ENCODE measurements around the gene KRTAP9-8. TPM values are rescaled to one million over a fixed set of nuclear protein-coding genes. Genes with fewer than 3 reads are reported as not detected.

The KRTAP9-8 gene
- total and polyA plus RNA-seq, 9 donors: not detected

DNA sequence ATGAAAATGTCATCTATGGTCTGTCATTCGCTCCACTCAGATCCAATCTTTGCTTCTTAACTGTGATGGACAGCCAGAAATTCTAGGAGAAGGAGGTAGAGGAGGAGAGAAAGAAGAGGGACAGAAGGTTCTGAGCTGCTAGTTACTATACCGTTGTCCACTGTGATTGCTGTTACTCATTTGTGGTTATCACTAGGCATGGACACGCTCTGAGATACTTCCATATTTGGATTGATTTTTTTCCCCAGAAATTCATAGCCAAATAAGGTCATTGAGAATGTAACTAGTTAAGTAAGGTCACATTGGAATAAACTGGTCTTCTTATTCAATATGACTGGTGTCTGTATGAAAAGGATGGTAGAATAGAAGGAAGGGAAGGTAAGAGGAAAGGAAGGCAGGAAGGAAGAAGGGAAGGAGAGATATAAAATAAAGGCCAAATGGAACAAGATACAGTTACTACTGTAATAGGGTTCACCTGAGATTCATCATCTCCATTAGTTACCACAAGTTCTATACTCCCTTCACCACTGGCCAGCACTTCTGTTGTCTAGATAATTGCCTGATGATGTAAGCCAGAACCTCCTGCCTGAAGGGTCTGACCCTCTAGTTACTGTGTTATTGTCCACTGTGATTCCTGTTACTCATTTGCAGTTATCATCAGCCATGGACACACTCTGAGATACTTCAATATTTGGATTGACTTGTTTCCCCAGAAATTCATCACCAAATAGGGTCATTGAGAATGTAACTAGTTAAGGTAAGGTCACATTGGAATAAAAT is 40.6 kb downstream of the KRTAP9-8 start:
- no CpG with 5 or more reads among the region's 3 CpGs for WGBS (ENCODE audit: insufficient coverage)
- H3K4me3 ChIP-seq (ENCODE audit: low read length): no peak overlapping the region
- no peaks in the 10 kb centered on the region for H3K9me3 ChIP-seq (replicated peaks; ENCODE audit: control insufficient read depth, low read depth, low read length)
- H3K36me3 ChIP-seq (ENCODE audit: control insufficient read depth, insufficient read depth, low read length): no peaks in the 10 kb centered on the region
- H3K4me1 ChIP-seq (ENCODE audit: control insufficient read depth, insufficient read depth, low read length): no peaks in the 10 kb centered on the region
- H3K27ac ChIP-seq (ENCODE audit: low read length): no peak overlapping the region
- H3K27me3 ChIP-seq (ENCODE audit: control insufficient read depth, insufficient read depth, low read length): no peaks in the 10 kb centered on the region
- DNase-seq: no peak

DNA sequence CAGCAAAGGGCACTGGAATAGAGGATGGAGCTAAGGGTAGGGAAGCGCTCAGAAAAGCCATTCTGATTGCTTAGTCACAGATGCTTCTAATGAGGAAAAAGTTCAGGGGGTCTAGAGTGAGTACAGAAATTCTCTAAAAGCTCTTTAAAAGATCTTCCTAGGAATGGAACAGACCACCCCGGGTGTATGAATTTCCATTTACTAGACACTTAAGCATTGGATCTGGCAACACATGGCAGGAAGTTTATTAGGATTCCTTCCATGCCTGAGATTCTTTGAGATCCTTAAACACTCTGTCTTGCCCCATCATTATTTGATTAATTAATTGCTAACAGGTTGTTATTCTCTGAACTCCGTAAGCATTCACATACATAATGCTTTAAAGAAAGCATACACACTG is 46.2 kb downstream of the KRTAP9-8 start:
- Histone ChIP-seq H3K27me3 (ENCODE audit: control insufficient read depth, insufficient read depth, low read length) (no peaks in the 10 kb centered on the region), H3K4me3 (ENCODE audit: low read length) (no peak overlapping the region), H3K27ac (ENCODE audit: low read length) (no peak overlapping the region), H3K4me1 (ENCODE audit: control insufficient read depth, insufficient read depth, low read length) (no peaks in the 10 kb centered on the region), H3K36me3 (ENCODE audit: control insufficient read depth, insufficient read depth, low read length) (no peaks in the 10 kb centered on the region), H3K9me3 (replicated peaks; ENCODE audit: control insufficient read depth, low read depth, low read length) (no peaks in the 10 kb centered on the region)
- DNase-seq: no peak
- WGBS (ENCODE audit: insufficient coverage): no CpG with 5 or more reads among the region's 3 CpGs

GRCh38 chr17:41284546-41284945 is 46.7 kb downstream of the KRTAP9-8 start:
- Histone ChIP-seq H3K27me3 (ENCODE audit: control insufficient read depth, insufficient read depth, low read length) (no peaks in the 10 kb centered on the region), H3K4me1 (ENCODE audit: control insufficient read depth, insufficient read depth, low read length) (no peaks in the 10 kb centered on the region), H3K9me3 (replicated peaks; ENCODE audit: control insufficient read depth, low read depth, low read length) (no peaks in the 10 kb centered on the region), H3K4me3 (ENCODE audit: low read length) (no peak overlapping the region), H3K36me3 (ENCODE audit: control insufficient read depth, insufficient read depth, low read length) (no peaks in the 10 kb centered on the region), H3K27ac (ENCODE audit: low read length) (no peak overlapping the region)
- WGBS (ENCODE audit: insufficient coverage): 33% methylated on average over 1 of the region's 2 CpGs
- DNase-seq: no peak

GRCh38 chr17:41287050-41287449 is 49.3 kb downstream of the KRTAP9-8 start:
- Histone ChIP-seq H3K9me3 (replicated peaks; ENCODE audit: control insufficient read depth, low read depth, low read length) (no peaks in the 10 kb centered on the region), H3K4me1 (ENCODE audit: control insufficient read depth, insufficient read depth, low read length) (no peaks in the 10 kb centered on the region), H3K27me3 (ENCODE audit: control insufficient read depth, insufficient read depth, low read length) (no peaks in the 10 kb centered on the region), H3K4me3 (ENCODE audit: low read length) (no peak overlapping the region), H3K36me3 (ENCODE audit: control insufficient read depth, insufficient read depth, low read length) (no peaks in the 10 kb centered on the region), H3K27ac (ENCODE audit: low read length) (no peak overlapping the region)
- WGBS (ENCODE audit: insufficient coverage): 86% methylated on average over 1 of the region's 3 CpGs
- DNase-seq: no peak

Other genes with a start within 250 kb of the KRTAP9-8 start
Only the 30 nearest of the 41 such genes appear.
- gene KRTAP2-2, start 182.8 kb upstream of the KRTAP9-8 start, total RNA-seq: not detected
- not detected for gene KRTAP2-2, start 182.8 kb upstream of the KRTAP9-8 start, polyA plus RNA-seq (ENCODE audit: insufficient read depth in 1 of 8, insufficient read length in 8 of 8, low replicate concordance in 1 of 8)
- gene KRTAP2-3, start 177.9 kb upstream of the KRTAP9-8 start, total RNA-seq: not detected
- not detected for gene KRTAP2-3, start 177.9 kb upstream of the KRTAP9-8 start, polyA plus RNA-seq (ENCODE audit: insufficient read depth in 1 of 8, insufficient read length in 8 of 8, low replicate concordance in 1 of 8)
- gene KRTAP2-4, start 172.1 kb upstream of the KRTAP9-8 start, total RNA-seq: not detected
- gene KRTAP2-4, start 172.1 kb upstream of the KRTAP9-8 start, polyA plus RNA-seq (ENCODE audit: insufficient read depth in 1 of 8, insufficient read length in 8 of 8, low replicate concordance in 1 of 8): not detected
- gene KRTAP4-7, start 153.8 kb upstream of the KRTAP9-8 start, total RNA-seq: not detected
- not detected for gene KRTAP4-7, start 153.8 kb upstream of the KRTAP9-8 start, polyA plus RNA-seq (ENCODE audit: insufficient read depth in 1 of 8, insufficient read length in 8 of 8, low replicate concordance in 1 of 8)
- not detected for gene KRTAP4-8, start 139.9 kb upstream of the KRTAP9-8 start, total RNA-seq
- gene KRTAP4-8, start 139.9 kb upstream of the KRTAP9-8 start, polyA plus RNA-seq (ENCODE audit: insufficient read depth in 1 of 8, insufficient read length in 8 of 8, low replicate concordance in 1 of 8): not detected
- gene KRTAP4-16, start 135.8 kb upstream of the KRTAP9-8 start, total RNA-seq: not detected
- not detected for gene KRTAP4-16, start 135.8 kb upstream of the KRTAP9-8 start, polyA plus RNA-seq (ENCODE audit: insufficient read depth in 1 of 8, insufficient read length in 8 of 8, low replicate concordance in 1 of 8)
- not detected for gene KRTAP4-9, start 132.6 kb upstream of the KRTAP9-8 start, total RNA-seq
- under 1 TPM in 1 of 8 donors, not detected in 7; 0.31 TPM for gene KRTAP4-9, start 132.6 kb upstream of the KRTAP9-8 start, polyA plus RNA-seq (ENCODE audit: insufficient read depth in 1 of 8, insufficient read length in 8 of 8, low replicate concordance in 1 of 8)
- gene KRTAP4-11, start 119.6 kb upstream of the KRTAP9-8 start, total RNA-seq: not detected
- not detected for gene KRTAP4-11, start 119.6 kb upstream of the KRTAP9-8 start, polyA plus RNA-seq (ENCODE audit: insufficient read depth in 1 of 8, insufficient read length in 8 of 8, low replicate concordance in 1 of 8)
- gene KRTAP4-12, start 113.8 kb upstream of the KRTAP9-8 start, total RNA-seq: not detected
- not detected for gene KRTAP4-12, start 113.8 kb upstream of the KRTAP9-8 start, polyA plus RNA-seq (ENCODE audit: insufficient read depth in 1 of 8, insufficient read length in 8 of 8, low replicate concordance in 1 of 8)
- gene KRTAP4-6, start 97.5 kb upstream of the KRTAP9-8 start, total RNA-seq: not detected
- not detected for gene KRTAP4-6, start 97.5 kb upstream of the KRTAP9-8 start, polyA plus RNA-seq (ENCODE audit: insufficient read depth in 1 of 8, insufficient read length in 8 of 8, low replicate concordance in 1 of 8)
- gene KRTAP4-5, start 88.2 kb upstream of the KRTAP9-8 start, total RNA-seq: not detected
- gene KRTAP4-5, start 88.2 kb upstream of the KRTAP9-8 start, polyA plus RNA-seq (ENCODE audit: insufficient read depth in 1 of 8, insufficient read length in 8 of 8, low replicate concordance in 1 of 8): not detected
- not detected for gene KRTAP4-4, start 77.3 kb upstream of the KRTAP9-8 start, total RNA-seq
- not detected for gene KRTAP4-4, start 77.3 kb upstream of the KRTAP9-8 start, polyA plus RNA-seq (ENCODE audit: insufficient read depth in 1 of 8, insufficient read length in 8 of 8, low replicate concordance in 1 of 8)
- not detected for gene KRTAP4-3, start 69.8 kb upstream of the KRTAP9-8 start, total RNA-seq
- not detected for gene KRTAP4-3, start 69.8 kb upstream of the KRTAP9-8 start, polyA plus RNA-seq (ENCODE audit: insufficient read depth in 1 of 8, insufficient read length in 8 of 8, low replicate concordance in 1 of 8)
- gene KRTAP4-2, start 59.8 kb upstream of the KRTAP9-8 start, total RNA-seq: not detected
- gene KRTAP4-2, start 59.8 kb upstream of the KRTAP9-8 start, polyA plus RNA-seq (ENCODE audit: insufficient read depth in 1 of 8, insufficient read length in 8 of 8, low replicate concordance in 1 of 8): not detected
- not detected for gene KRTAP4-1, start 53.1 kb upstream of the KRTAP9-8 start, total RNA-seq
- gene KRTAP4-1, start 53.1 kb upstream of the KRTAP9-8 start, polyA plus RNA-seq (ENCODE audit: insufficient read depth in 1 of 8, insufficient read length in 8 of 8, low replicate concordance in 1 of 8): not detected
- not detected for gene KRTAP9-1, start 48.1 kb upstream of the KRTAP9-8 start, total RNA-seq
- not detected for gene KRTAP9-1, start 48.1 kb upstream of the KRTAP9-8 start, polyA plus RNA-seq (ENCODE audit: insufficient read depth in 1 of 8, insufficient read length in 8 of 8, low replicate concordance in 1 of 8)
- gene KRTAP9-2, start 11.4 kb upstream of the KRTAP9-8 start, total RNA-seq: not detected
- gene KRTAP9-2, start 11.4 kb upstream of the KRTAP9-8 start, polyA plus RNA-seq (ENCODE audit: insufficient read depth in 1 of 8, insufficient read length in 8 of 8, low replicate concordance in 1 of 8): not detected
- not detected for gene KRTAP9-3, start 5.5 kb upstream of the KRTAP9-8 start, total RNA-seq
- not detected for gene KRTAP9-3, start 5.5 kb upstream of the KRTAP9-8 start, polyA plus RNA-seq (ENCODE audit: insufficient read depth in 1 of 8, insufficient read length in 8 of 8, low replicate concordance in 1 of 8)
- gene KRTAP9-4, start 11.7 kb downstream of the KRTAP9-8 start, total RNA-seq: not detected
- gene KRTAP9-4, start 11.7 kb downstream of the KRTAP9-8 start, polyA plus RNA-seq (ENCODE audit: insufficient read depth in 1 of 8, insufficient read length in 8 of 8, low replicate concordance in 1 of 8): not detected
- gene KRTAP9-9, start 17.4 kb downstream of the KRTAP9-8 start, total RNA-seq: not detected
- not detected for gene KRTAP9-9, start 17.4 kb downstream of the KRTAP9-8 start, polyA plus RNA-seq (ENCODE audit: insufficient read depth in 1 of 8, insufficient read length in 8 of 8, low replicate concordance in 1 of 8)
- not detected for gene KRTAP9-6, start 27.4 kb downstream of the KRTAP9-8 start, total RNA-seq
- under 1 TPM in 5 of 8 donors, not detected in 3; 0.13 to 0.22 (median 0.19) TPM for gene KRTAP9-6, start 27.4 kb downstream of the KRTAP9-8 start, polyA plus RNA-seq (ENCODE audit: insufficient read depth in 1 of 8, insufficient read length in 8 of 8, low replicate concordance in 1 of 8)
- not detected for gene KRTAP9-7, start 37.7 kb downstream of the KRTAP9-8 start, total RNA-seq
- gene KRTAP9-7, start 37.7 kb downstream of the KRTAP9-8 start, polyA plus RNA-seq (ENCODE audit: insufficient read depth in 1 of 8, insufficient read length in 8 of 8, low replicate concordance in 1 of 8): not detected
- not detected for gene KRTAP29-1, start 64.9 kb downstream of the KRTAP9-8 start, total RNA-seq
- not detected for gene KRTAP29-1, start 64.9 kb downstream of the KRTAP9-8 start, polyA plus RNA-seq (ENCODE audit: insufficient read depth in 1 of 8, insufficient read length in 8 of 8, low replicate concordance in 1 of 8)
- gene KRTAP16-1, start 71.3 kb downstream of the KRTAP9-8 start, total RNA-seq: not detected
- not detected for gene KRTAP16-1, start 71.3 kb downstream of the KRTAP9-8 start, polyA plus RNA-seq (ENCODE audit: insufficient read depth in 1 of 8, insufficient read length in 8 of 8, low replicate concordance in 1 of 8)
- not detected for gene KRTAP17-1, start 77.7 kb downstream of the KRTAP9-8 start, total RNA-seq
- not detected for gene KRTAP17-1, start 77.7 kb downstream of the KRTAP9-8 start, polyA plus RNA-seq (ENCODE audit: insufficient read depth in 1 of 8, insufficient read length in 8 of 8, low replicate concordance in 1 of 8)
- not detected for gene KRT33A, start 112.8 kb downstream of the KRTAP9-8 start, total RNA-seq
- not detected for gene KRT33A, start 112.8 kb downstream of the KRTAP9-8 start, polyA plus RNA-seq (ENCODE audit: insufficient read depth in 1 of 8, insufficient read length in 8 of 8, low replicate concordance in 1 of 8)
- 0.09 TPM for gene KRT33B, start 131.8 kb downstream of the KRTAP9-8 start, total RNA-seq
- gene KRT33B, start 131.8 kb downstream of the KRTAP9-8 start, polyA plus RNA-seq (ENCODE audit: insufficient read depth in 1 of 8, insufficient read length in 8 of 8, low replicate concordance in 1 of 8): under 1 TPM; 0.08 to 0.37 (median 0.19) TPM
- gene KRT34, start 144.3 kb downstream of the KRTAP9-8 start, total RNA-seq: not detected
- not detected for gene KRT34, start 144.3 kb downstream of the KRTAP9-8 start, polyA plus RNA-seq (ENCODE audit: insufficient read depth in 1 of 8, insufficient read length in 8 of 8, low replicate concordance in 1 of 8)
- 3.3 TPM for gene KRT31, start 159.6 kb downstream of the KRTAP9-8 start, total RNA-seq
- gene KRT31, start 159.6 kb downstream of the KRTAP9-8 start, polyA plus RNA-seq (ENCODE audit: insufficient read depth in 1 of 8, insufficient read length in 8 of 8, low replicate concordance in 1 of 8): 1 to 10 TPM; 3.9 to 6.4 (median 5.7) TPM
- not detected for gene KRT37, start 186.6 kb downstream of the KRTAP9-8 start, total RNA-seq
- gene KRT37, start 186.6 kb downstream of the KRTAP9-8 start, polyA plus RNA-seq (ENCODE audit: insufficient read depth in 1 of 8, insufficient read length in 8 of 8, low replicate concordance in 1 of 8): not detected

Data from muscle of leg (tissue), 11 donors.